Left forelimb (tissue), 1 donor: ENCODE measurements around the gene PTPRN2.

ENCODE experiments used
- DNase-seq: peaks from one replicate; pipeline ENCODE4 v3.0.0-alpha.2; 2018; ENCODE audit warnings: low spot score

PTPRN2 gene

GRCh38 chr7:158094671-158095226, 492.9 kb downstream of the PTPRN2 start:
- DNase-seq: peak; percentile 51

- peak; percentile 47 for DNase-seq
These were observed 493.6 kb downstream of the PTPRN2 start for GRCh38 chr7:158094046-158094445.

GRCh38 chr7:158093156-158093796, 494.3 kb downstream of the PTPRN2 start:
- no peak for DNase-seq

- DNase-seq: no peak
These were observed 500.4 kb downstream of the PTPRN2 start for GRCh38 chr7:158087196-158087595.

GRCh38 chr7:158085741-158086695, 501.6 kb downstream of the PTPRN2 start:
- no peak for DNase-seq

- DNase-seq: no peak
These were observed 503.1 kb downstream of the PTPRN2 start for GRCh38 chr7:158084555-158084954.

GRCh38 chr7:158083526-158084310, 503.9 kb downstream of the PTPRN2 start:
- DNase-seq: no peak

- no peak for DNase-seq
These were observed 504.9 kb downstream of the PTPRN2 start for GRCh38 chr7:158082761-158083160.

- DNase-seq: no peak
These were observed 506.7 kb downstream of the PTPRN2 start for GRCh38 chr7:158080899-158081445.

- no peak for DNase-seq
These were observed 509.4 kb downstream of the PTPRN2 start for GRCh38 chr7:158077934-158078910.

- no peak for DNase-seq
These were observed 510.3 kb downstream of the PTPRN2 start for GRCh38 chr7:158077151-158077840.

- DNase-seq: no peak
These were observed 511.0 kb downstream of the PTPRN2 start for GRCh38 chr7:158076656-158077055.

- no peak for DNase-seq
These were observed 511.4 kb downstream of the PTPRN2 start for GRCh38 chr7:158076215-158076614.

GRCh38 chr7:158075633-158076001, 512.0 kb downstream of the PTPRN2 start:
- no peak for DNase-seq

- no peak for DNase-seq
These were observed 512.6 kb downstream of the PTPRN2 start for GRCh38 chr7:158074896-158075632.

- DNase-seq: no peak
These were observed 513.5 kb downstream of the PTPRN2 start for GRCh38 chr7:158073845-158074840.

- DNase-seq: no peak
These were observed 514.5 kb downstream of the PTPRN2 start for GRCh38 chr7:158072991-158073730.
